PC-3 (cell line): Measurements from ENCODE around the gene C3orf18. TPM values are rescaled to one million over a fixed set of nuclear protein-coding genes. Genes with fewer than 3 reads are reported as not detected.

Experiments used
- ATAC-seq: fragments of 200-7000 bp; cut with Tn5 transposase; 2 replicates; pipeline ENCODE4 v1.9.1; 2020; ENCODE audit warnings: mild to moderate bottlenecking, moderate library complexity
- BruUV-seq: library from RNA; stranded (reverse); fragments of 400-500 nt; replicated peaks from 2 replicates; lab custom pipeline; 2021; lab: Mats Ljungman, UMichigan
- CTCF ChIA-PET: fragments of 300-600 bp; sonication (Branson Sonifier 250); formaldehyde crosslinking; loops from one replicate; lab custom pipeline; 2022; ENCODE audit warnings: antibody characterized with exemption; lab: Charles Lee
- POLR2A ChIA-PET: fragments of 300-600 bp; sonication (Branson Sonifier 250); formaldehyde crosslinking; loops from one replicate; lab custom pipeline; 2022; ENCODE audit warnings: antibody characterized with exemption; ENCODE audit not compliant: unreplicated experiment; lab: Charles Lee
- DNase-seq: peaks from one replicate; pipeline ENCODE4 v3.0.0-alpha.2; 2015
- H2AFZ ChIP-seq: fragments of 300-600 bp; sonication (generic); 2 replicates; pipeline ENCODE4 v1.6.0; 2016; ENCODE audit warnings: antibody characterized with exemption, low read length
- H3F3A ChIP-seq: fragments of 300-600 bp; sonication (generic); one replicate; pipeline ENCODE4 v1.6.0; 2017; ENCODE audit warnings: antibody characterized with exemption, low read length, control low read depth, mild to moderate bottlenecking; ENCODE audit not compliant: unreplicated experiment
- H3K27ac ChIP-seq: fragments of 300-600 bp; sonication (generic); 2 replicates; pipeline ENCODE4 v1.5.1; 2016; ENCODE audit warnings: mild to moderate bottlenecking, low read length
- H3K27me3 ChIP-seq: fragments of 300-600 bp; sonication (generic); 2 replicates; pipeline ENCODE4 v1.6.1; 2016; ENCODE audit warnings: low read length, mixed read lengths
- H3K36me3 ChIP-seq: fragments of 300-600 bp; sonication (generic); 2 replicates; pipeline ENCODE4 v1.6.1; 2016; ENCODE audit warnings: low read depth, mixed run types, low read length, mixed read lengths
- H3K4me1 ChIP-seq: fragments of 300-600 bp; sonication (generic); 2 replicates; pipeline ENCODE4 v1.5.1; 2016; ENCODE audit warnings: low read length; ENCODE audit not compliant: insufficient read depth
- H3K4me2 ChIP-seq: fragments of 300-600 bp; sonication (generic); 2 replicates; pipeline ENCODE4 v1.6.0; 2016; ENCODE audit warnings: low read length
- H3K4me3 ChIP-seq: fragments of 300-600 bp; sonication (generic); 2 replicates; pipeline ENCODE4 v1.5.1; 2016; ENCODE audit warnings: mild to moderate bottlenecking, low read length, mixed read lengths
- H3K79me2 ChIP-seq: fragments of 300-600 bp; sonication (generic); 2 replicates; pipeline ENCODE4 v1.6.1; 2017; ENCODE audit warnings: low read length, mixed read lengths
- H3K9ac ChIP-seq: fragments of 300-600 bp; sonication (generic); 2 replicates; pipeline ENCODE4 v1.6.0; 2016; ENCODE audit warnings: mild to moderate bottlenecking, low read length
- H3K9me2 ChIP-seq: fragments of 300-600 bp; sonication (generic); replicated peaks from 2 replicates; pipeline ENCODE4 v1.6.1; 2016; ENCODE audit warnings: mixed run types, low read length, mixed read lengths
- H3K9me3 ChIP-seq: fragments of 300-600 bp; sonication (generic); 2 replicates; pipeline ENCODE4 v1.6.1; 2016; ENCODE audit warnings: low read length, mixed read lengths
- H4K20me1 ChIP-seq: fragments of 300-600 bp; sonication (generic); 2 replicates; pipeline ENCODE4 v1.6.1; 2016; ENCODE audit warnings: low read length, mixed read lengths
- CTCF ChIP-seq: fragments of 300-600 bp; sonication (generic); conservative IDR thresholded peaks from 2 replicates; pipeline ENCODE4 v1.5.1; 2017; ENCODE audit warnings: antibody characterized with exemption, low read depth, mild to moderate bottlenecking, low read length
- EZH2 ChIP-seq: fragments of 300-600 bp; sonication (generic); IDR thresholded peaks from one replicate; pipeline ENCODE4 v1.6.1; 2017; ENCODE audit warnings: antibody characterized with exemption, mild to moderate bottlenecking, low read length; ENCODE audit not compliant: unreplicated experiment
- EZH2phosphoT487 ChIP-seq: fragments of 300-600 bp; sonication (generic); IDR thresholded peaks from 2 replicates; pipeline ENCODE4 v1.6.1; 2018; ENCODE audit warnings: mild to moderate bottlenecking, antibody characterized with exemption, low read length, borderline replicate concordance
- intact Hi-C: fragments of 100-400 bp; cut with micrococcal nuclease; formaldehyde crosslinking; loops from 2 replicates; pipeline ENCODE4 v1.9.0; 2023
- total RNA-seq: library from RNA; depleted of rRNA; stranded (reverse); fragments of >200 nt; gene quantifications from 2 replicates; pipeline ENCODE4 v1.2.3, GENCODE V29; 2014

C3orf18 gene
- total RNA-seq, 1 experiment from 2014 or later, result 31.2 TPM

GRCh38 chr3:50517721-50518206 is 49.8 kb downstream of the C3orf18 start:
- Histone ChIP-seq H3K36me3 (no peaks in the 10 kb centered on the region), H3K79me2 (no peaks in the 10 kb centered on the region), H4K20me1 (no peaks in the 10 kb centered on the region), H2AFZ (no peak overlapping the region), H3K9ac (no peak overlapping the region), H3K27ac (no peak overlapping the region), H3K27me3 (peaks cover 16% of the 10 kb centered on the region; the same call in 1 of the 2 replicates), H3K4me1 (no peaks in the 10 kb centered on the region), H3K4me2 (no peak overlapping the region), H3F3A (no peaks in the 10 kb centered on the region), H3K9me2 (no peaks in the 10 kb centered on the region), H3K9me3 (no peaks in the 10 kb centered on the region), H3K4me3 (no peak overlapping the region)
- POLR2A ChIA-PET, result interaction anchor here (0.6 kb wide), 1 partner anchor 84 kb away, joined by 16 read pairs; no protein-coding TSS in a partner anchor
- ATAC-seq (no peak), DNase-seq (no peak)
- TF ChIP-seq EZH2phosphoT487 (no peak), EZH2 (no peak), CTCF (no peak)
- BruUV-seq, result no TSS peak
- intact Hi-C loops, result loop anchor here (2.0 kb wide), 1 partner anchor 855 kb away; no protein-coding TSS in a partner anchor
- CTCF ChIA-PET, result interaction anchor here (0.6 to 0.7 kb wide), 3 partner anchors 28 to 131 kb away, joined by 4 to 9 read pairs (median 8); no protein-coding TSS in a partner anchor

GRCh38 chr3:50516440-50516871 is 51.1 kb downstream of the C3orf18 start:
- TF ChIP-seq EZH2 (no peak), EZH2phosphoT487 (no peak), CTCF (no peak)
- Histone ChIP-seq H4K20me1 (no peaks in the 10 kb centered on the region), H3K4me3 (no peak overlapping the region), H3K27ac (no peak overlapping the region), H3K27me3 (peaks cover 11% of the 10 kb centered on the region; the same call in 1 of the 2 replicates), H3K4me1 (no peaks in the 10 kb centered on the region), H3F3A (no peaks in the 10 kb centered on the region), H2AFZ (no peak overlapping the region), H3K36me3 (no peaks in the 10 kb centered on the region), H3K9me2 (no peaks in the 10 kb centered on the region), H3K9ac (no peak overlapping the region), H3K9me3 (no peaks in the 10 kb centered on the region), H3K4me2 (no peak overlapping the region), H3K79me2 (no peaks in the 10 kb centered on the region)
- ChIA-PET CTCF (no interaction called here), POLR2A (no interaction called here)
- intact Hi-C loops, result no loop called here
- no peak for ATAC-seq
- DNase-seq, result no peak
- no TSS peak for BruUV-seq
